Neural crest cell (in vitro differentiated cells): Measurements from ENCODE around the gene HOXA4. TPM values are rescaled to one million over a fixed set of nuclear protein-coding genes. Genes with fewer than 3 reads are reported as not detected.

Experiments
- DNase-seq: peaks from one replicate; pipeline ENCODE4 v3.0.0; 2021; ENCODE audit warnings: low read depth, mixed read lengths, low spot score
- H3K27ac Mint-ChIP-seq: one replicate; pipeline ENCODE4 v1.8.0; 2021; ENCODE audit warnings: mild to moderate bottlenecking, mixed read lengths; ENCODE audit not compliant: unreplicated experiment
- H3K27me3 Mint-ChIP-seq: 2 replicates; pipeline ENCODE4 v1.8.0; 2021; ENCODE audit warnings: low read depth, mild to moderate bottlenecking, mixed read lengths
- H3K36me3 Mint-ChIP-seq: 2 replicates; pipeline ENCODE4 v1.8.0; 2021; ENCODE audit warnings: low read depth, mild to moderate bottlenecking, mixed read lengths
- H3K4me1 Mint-ChIP-seq: 2 replicates; pipeline ENCODE4 v1.8.0; 2021; ENCODE audit warnings: mixed read lengths
- H3K4me3 Mint-ChIP-seq: one replicate; pipeline ENCODE4 v1.8.0; 2021; ENCODE audit warnings: mild to moderate bottlenecking, mixed read lengths
- H3K9me3 Mint-ChIP-seq: 2 replicates; pipeline ENCODE4 v1.8.0; 2021; ENCODE audit warnings: mixed read lengths
- CTCF ChIP-seq: fragments of 200-600 bp; sonication (generic); conservative IDR thresholded peaks from 2 replicates; pipeline ENCODE4 v1.5.0; 2021; ENCODE audit warnings: antibody characterized with exemption, mild to moderate bottlenecking
- long read RNA-seq: library from polyadenylated mRNA; unstranded; transcript quantifications from one replicate; pipeline ENCODE4 v2.0.0, GENCODE V29; 2020
- total RNA-seq: library from RNA; stranded (reverse); gene quantifications from 2 replicates; pipeline ENCODE4 v1.2.1, GENCODE V29; 2021

The HOXA4 gene
- total RNA-seq, result 0.68 and 0.96 TPM in 2 replicates
- long read RNA-seq, result 0 reads

GRCh38 chr7:27130540-27131389 lies at the start of gene HOXA4:
HOXA4 (minus strand) TSS chr7:27130757; CDS start chr7:27130733, 24 bp downstream.
- Mint-ChIP-seq H3K4me1 (peaks cover 7% of the 10 kb centered on the region), H3K36me3 (peaks cover 3% of the 10 kb centered on the region), H3K9me3 (no peaks in the 10 kb centered on the region), H3K4me3 (peak within 1 kb of the TSS; percentile 80), H3K27ac (no peak within 1 kb of the TSS), H3K27me3 (peaks cover 94% of the 10 kb centered on the region)
- peak; percentile 64 for DNase-seq
- TF ChIP-seq CTCF, result no peak

- peaks cover 100% of the 10 kb centered on the region for H3K27me3 Mint-ChIP-seq
- H3K36me3 Mint-ChIP-seq, result peaks cover 5% of the 10 kb centered on the region
- H3K9me3 Mint-ChIP-seq, result no peaks in the 10 kb centered on the region
- H3K4me1 Mint-ChIP-seq, result peaks cover 1% of the 10 kb centered on the region
- peak; percentile 75 for DNase-seq
- peak; percentile 96 for TF ChIP-seq CTCF
- peak overlapping the region; percentile 6 for H3K4me3 Mint-ChIP-seq
- no peak overlapping the region for H3K27ac Mint-ChIP-seq
Observed at GRCh38 chr7:27179503-27180430, 49.2 kb upstream of the HOXA4 start.

DNA sequence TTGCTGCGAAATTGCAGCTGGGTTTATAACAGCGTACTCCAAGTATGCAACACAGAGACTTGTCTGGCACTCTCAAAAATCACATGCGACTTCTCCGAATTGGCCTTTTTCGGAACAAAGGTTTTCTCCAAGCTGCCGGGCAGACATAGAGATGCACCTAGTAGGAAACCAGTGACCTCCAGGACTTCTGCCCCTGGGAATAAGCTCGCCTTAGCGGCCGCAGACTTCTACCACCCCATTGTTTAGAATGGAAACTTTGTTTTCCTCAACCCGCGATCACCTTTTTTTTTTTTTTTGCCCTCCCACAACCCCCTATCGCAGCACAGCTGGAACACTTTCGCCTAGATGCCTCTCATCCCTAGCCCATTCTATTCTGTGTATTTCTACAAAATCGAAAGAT lies 48.5 kb upstream of the HOXA4 start:
- no peak for DNase-seq
- peaks cover 100% of the 10 kb centered on the region for H3K27me3 Mint-ChIP-seq
- no peak for TF ChIP-seq CTCF
- H3K4me1 Mint-ChIP-seq, result no peaks in the 10 kb centered on the region
- H3K36me3 Mint-ChIP-seq, result peaks cover 3% of the 10 kb centered on the region
- peak overlapping the region; percentile 38 for H3K4me3 Mint-ChIP-seq
- no peaks in the 10 kb centered on the region for H3K9me3 Mint-ChIP-seq
- H3K27ac Mint-ChIP-seq, result no peak overlapping the region

- DNase-seq, result no peak
- Mint-ChIP-seq H3K4me1 (no peaks in the 10 kb centered on the region), H3K27ac (no peak overlapping the region), H3K9me3 (no peaks in the 10 kb centered on the region), H3K27me3 (peaks cover 95% of the 10 kb centered on the region), H3K4me3 (no peak overlapping the region), H3K36me3 (peaks cover 3% of the 10 kb centered on the region)
- no peak for TF ChIP-seq CTCF
Observed at GRCh38 chr7:27178366-27178765, 47.8 kb upstream of the HOXA4 start.

GRCh38 chr7:27177795-27178320 lies 47.3 kb upstream of the HOXA4 start:
- H3K4me1 Mint-ChIP-seq, result no peaks in the 10 kb centered on the region
- H3K9me3 Mint-ChIP-seq, result no peaks in the 10 kb centered on the region
- H3K27ac Mint-ChIP-seq, result no peak overlapping the region
- H3K36me3 Mint-ChIP-seq, result peaks cover 3% of the 10 kb centered on the region
- no peak for DNase-seq
- TF ChIP-seq CTCF, result no peak
- H3K27me3 Mint-ChIP-seq, result peaks cover 94% of the 10 kb centered on the region
- H3K4me3 Mint-ChIP-seq, result peak overlapping the region; percentile 17
